K562 (cell line): Measurements from ENCODE around the gene KCNK4. TPM values are rescaled to one million over a fixed set of nuclear protein-coding genes. Genes with fewer than 3 reads are reported as not detected.

ENCODE experiments used
- ARID4B ChIP-seq: sonication (generic); formaldehyde crosslinking; IDR thresholded peaks from 2 replicates; pipeline ENCODE4 v1.8.0; 2022; ENCODE audit warnings: mild to moderate bottlenecking, missing genetic modification reagents
- BHLHE40 ChIP-seq: IDR thresholded peaks from 2 replicates; pipeline ENCODE4 v1.6.1; 2011; ENCODE audit warnings: low read length, improper control_type of control experiment
- CBFB ChIP-seq: sonication (generic); formaldehyde crosslinking; IDR thresholded peaks from 2 replicates; pipeline ENCODE4 v1.4.0; 2020; ENCODE audit warnings: mild to moderate bottlenecking, missing genetic modification reagents
- CBX2 ChIP-seq: fragments of 200-600 bp; sonication (generic); IDR thresholded peaks from one replicate; pipeline ENCODE4 v1.6.1; 2012; ENCODE audit warnings: mild to moderate bottlenecking, low read length, inconsistent platforms; ENCODE audit not compliant: insufficient read depth, poor library complexity, severe bottlenecking
- DDX20 ChIP-seq: fragments of 450-650 bp; IDR thresholded peaks from 2 replicates; pipeline ENCODE4 v1.6.1; 2016; ENCODE audit warnings: missing genetic modification characterization, low read depth, mild to moderate bottlenecking, missing compliant biosample characterization, moderate library complexity
- MECOM ChIP-seq: fragments of 250-450 bp; sonication (Bioruptor Pico); IDR thresholded peaks from 2 replicates; pipeline ENCODE4 v1.8.0; 2022; ENCODE audit warnings: inconsistent platforms
- MITF ChIP-seq: IDR thresholded peaks from 2 replicates; pipeline ENCODE4 v1.6.1; 2014; ENCODE audit warnings: antibody characterized with exemption
- NR4A1 ChIP-seq, 2 experiments: fragments of 250-450 bp in 1 of 2; fragments of 450-650 bp in 1 of 2; sonication (Bioruptor Pico) in 1 of 2; IDR thresholded peaks; 2 replicates each; pipeline versions ENCODE4 v1.4.0 to v1.6.1; 2016 to 2020; ENCODE audit warnings: mild to moderate bottlenecking in 2 of 2, missing compliant biosample characterization in 1 of 2, missing genetic modification characterization in 1 of 2, moderate library complexity in 1 of 2
- PRDM10 ChIP-seq: fragments of 450-650 bp; IDR thresholded peaks from 2 replicates; pipeline ENCODE4 v1.6.1; 2018; ENCODE audit not compliant: partially characterized antibody
- SAP30 ChIP-seq: fragments of 200-600 bp; sonication (generic); IDR thresholded peaks from 2 replicates; pipeline ENCODE4 v1.6.1; 2012; ENCODE audit warnings: borderline replicate concordance, low read depth, mild to moderate bottlenecking, moderate library complexity, low read length, control low read depth, inconsistent platforms; ENCODE audit not compliant: insufficient read depth, poor library complexity, severe bottlenecking
- ZBTB17 ChIP-seq: fragments of 450-650 bp; formaldehyde crosslinking; IDR thresholded peaks from 2 replicates; pipeline ENCODE4 v1.4.0; 2020; ENCODE audit warnings: mild to moderate bottlenecking
- ZNF143 ChIP-seq: sonication (generic); formaldehyde crosslinking; IDR thresholded peaks from 2 replicates; pipeline ENCODE4 v1.9.0; 2022; ENCODE audit warnings: mild to moderate bottlenecking, missing genetic modification reagents
- polyA plus RNA-seq, 8 experiments: library from polyadenylated mRNA; depleted of rRNA in 4 of 8; stranded (reverse) in 5 of 8; unstranded in 3 of 8; fragments of >200 nt; fragmentation: Nextera tagmentation in 2 of 8; fragmentation: Illumina TruSeq in 1 of 8; extraction: Ambion mirVana in 2 of 8; extraction: Trizol in 1 of 8; gene quantifications; 2 replicates each; pipeline versions ENCODE4 v1.2.1 to v1.2.3, GENCODE V29; 2011 to 2014; ENCODE audit warnings: inconsistent platforms in 1 of 8, missing spikeins in 1 of 8
- total RNA-seq, 7 experiments: library from RNA; depleted of rRNA in 6 of 7; stranded (reverse); fragments of >200 nt in 6 of 7; fragmentation: Illumina TruSeq in 2 of 7; extraction: Trizol in 2 of 7; gene quantifications; 2 replicates each; pipeline versions ENCODE4 v1.2.1 to v1.2.3, GENCODE V29; 2011 to 2021; ENCODE audit warnings: low replicate concordance in 1 of 7
- TF ChIP-seq, protein P1 (sequence below): sonication (generic); formaldehyde crosslinking; IDR thresholded peaks from 2 replicates; pipeline ENCODE4 v1.8.1; 2023; ENCODE audit warnings: mild to moderate bottlenecking, missing genetic modification reagents

Gene KCNK4
- total and polyA plus RNA-seq, 9 of the 15 experiments (the other 6 are each of a cell fraction or from before 2014, with no cell fraction given) = not detected

GRCh38 chr11:64241491-64242374 lies 49.4 kb upstream of the KCNK4 start (continued):
- TF ChIP-seq ARID4B (CRISPR knock-in tag) (peak; percentile 89; the same call in 1 of the 2 replicates), ZNF143 (CRISPR knock-in tag) (0 out of 2 replicates have a peak, but pooled peaks have one; percentile 40), SAP30 (no peak), MITF (no peak), BHLHE40 (no peak), DDX20 (tag) (no peak), ZBTB17 (CRISPR knock-in tag) (no peak), PRDM10 (no peak), NR4A1 (CRISPR knock-in tag; IDR thresholded peaks at IDR 0.05) (no peak), NR4A1 (tag; IDR thresholded peaks at IDR 0.05) (no peak), CBFB (CRISPR knock-in tag) (no peak), MECOM (CRISPR knock-in tag) (no peak), CBX2 (no peak)
- TF ChIP-seq, protein P1, sequence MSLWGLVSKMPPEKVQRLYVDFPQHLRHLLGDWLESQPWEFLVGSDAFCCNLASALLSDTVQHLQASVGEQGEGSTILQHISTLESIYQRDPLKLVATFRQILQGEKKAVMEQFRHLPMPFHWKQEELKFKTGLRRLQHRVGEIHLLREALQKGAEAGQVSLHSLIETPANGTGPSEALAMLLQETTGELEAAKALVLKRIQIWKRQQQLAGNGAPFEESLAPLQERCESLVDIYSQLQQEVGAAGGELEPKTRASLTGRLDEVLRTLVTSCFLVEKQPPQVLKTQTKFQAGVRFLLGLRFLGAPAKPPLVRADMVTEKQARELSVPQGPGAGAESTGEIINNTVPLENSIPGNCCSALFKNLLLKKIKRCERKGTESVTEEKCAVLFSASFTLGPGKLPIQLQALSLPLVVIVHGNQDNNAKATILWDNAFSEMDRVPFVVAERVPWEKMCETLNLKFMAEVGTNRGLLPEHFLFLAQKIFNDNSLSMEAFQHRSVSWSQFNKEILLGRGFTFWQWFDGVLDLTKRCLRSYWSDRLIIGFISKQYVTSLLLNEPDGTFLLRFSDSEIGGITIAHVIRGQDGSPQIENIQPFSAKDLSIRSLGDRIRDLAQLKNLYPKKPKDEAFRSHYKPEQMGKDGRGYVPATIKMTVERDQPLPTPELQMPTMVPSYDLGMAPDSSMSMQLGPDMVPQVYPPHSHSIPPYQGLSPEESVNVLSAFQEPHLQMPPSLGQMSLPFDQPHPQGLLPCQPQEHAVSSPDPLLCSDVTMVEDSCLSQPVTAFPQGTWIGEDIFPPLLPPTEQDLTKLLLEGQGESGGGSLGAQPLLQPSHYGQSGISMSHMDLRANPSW (CRISPR knock-in tag) = no peak
